GM19438 (cell line): ENCODE results near the gene IGFBPL1.

Experiments used
- ATAC-seq: cut with Tn5 transposase; IDR thresholded peaks from one replicate; pipeline ENCODE4 v1.9.1; 2021; ENCODE audit warnings: low read depth; ENCODE audit not compliant: unreplicated experiment

The IGFBPL1 gene

GRCh38 chr9:38423973-38424843, at the start of gene IGFBPL1:
Gene IGFBPL1 (minus strand): TSS chr9:38424454. CDS start chr9:38424424, 30 bp downstream.
- peak; percentile 68 for ATAC-seq

- ATAC-seq, result peak; percentile 73
These were observed 48.5 kb upstream of the IGFBPL1 start for GRCh38 chr9:38472583-38473249.

GRCh38 chr9:38467404-38467803, 43.1 kb upstream of the IGFBPL1 start:
- ATAC-seq, result no peak

GRCh38 chr9:38453835-38454234, 29.6 kb upstream of the IGFBPL1 start:
- no peak for ATAC-seq

GRCh38 chr9:38451162-38451561, 26.9 kb upstream of the IGFBPL1 start:
- no peak for ATAC-seq

- no peak for ATAC-seq
These were observed 23.4 kb upstream of the IGFBPL1 start for GRCh38 chr9:38447703-38448102.

- ATAC-seq, result peak; percentile 94
These were observed 21.1 kb upstream of the IGFBPL1 start for GRCh38 chr9:38445154-38446043.

- ATAC-seq, result no peak
These were observed 19.3 kb upstream of the IGFBPL1 start for GRCh38 chr9:38443597-38443996.

- no peak for ATAC-seq
These were observed 18.9 kb upstream of the IGFBPL1 start for GRCh38 chr9:38443181-38443580.

- ATAC-seq, result no peak
These were observed 18.3 kb upstream of the IGFBPL1 start for GRCh38 chr9:38442473-38443096.

- ATAC-seq, result no peak
These were observed 17.3 kb upstream of the IGFBPL1 start for GRCh38 chr9:38441347-38442085.

- ATAC-seq, result no peak
These were observed 16.3 kb upstream of the IGFBPL1 start for GRCh38 chr9:38440516-38440915.

- no peak for ATAC-seq
These were observed 15.7 kb upstream of the IGFBPL1 start for GRCh38 chr9:38439916-38440301.

- ATAC-seq, result no peak
These were observed 15.1 kb upstream of the IGFBPL1 start for GRCh38 chr9:38439291-38439915.

GRCh38 chr9:38437193-38437823, 13.1 kb upstream of the IGFBPL1 start:
- ATAC-seq, result peak; percentile 74

GRCh38 chr9:38436708-38437107, 12.5 kb upstream of the IGFBPL1 start:
- ATAC-seq, result no peak

GRCh38 chr9:38435521-38435920, 11.3 kb upstream of the IGFBPL1 start:
- no peak for ATAC-seq

- ATAC-seq, result no peak
These were observed 10.6 kb upstream of the IGFBPL1 start for GRCh38 chr9:38434853-38435252.

- no peak for ATAC-seq
These were observed 10.1 kb upstream of the IGFBPL1 start for GRCh38 chr9:38434365-38434764.
